T follicular helper cell (primary cell): ENCODE data around the gene MYH7.
"Not testable (repeated sequence)": the region's sequence is repeated elsewhere in the genome, so short reads cannot be mapped to it uniquely, and the experiment has no call there.

Experiments used
- DNase-seq: peaks from one replicate; pipeline ENCODE4 v3.0.0-alpha.2; 2020; ENCODE audit warnings: low read depth

Gene MYH7

DNA sequence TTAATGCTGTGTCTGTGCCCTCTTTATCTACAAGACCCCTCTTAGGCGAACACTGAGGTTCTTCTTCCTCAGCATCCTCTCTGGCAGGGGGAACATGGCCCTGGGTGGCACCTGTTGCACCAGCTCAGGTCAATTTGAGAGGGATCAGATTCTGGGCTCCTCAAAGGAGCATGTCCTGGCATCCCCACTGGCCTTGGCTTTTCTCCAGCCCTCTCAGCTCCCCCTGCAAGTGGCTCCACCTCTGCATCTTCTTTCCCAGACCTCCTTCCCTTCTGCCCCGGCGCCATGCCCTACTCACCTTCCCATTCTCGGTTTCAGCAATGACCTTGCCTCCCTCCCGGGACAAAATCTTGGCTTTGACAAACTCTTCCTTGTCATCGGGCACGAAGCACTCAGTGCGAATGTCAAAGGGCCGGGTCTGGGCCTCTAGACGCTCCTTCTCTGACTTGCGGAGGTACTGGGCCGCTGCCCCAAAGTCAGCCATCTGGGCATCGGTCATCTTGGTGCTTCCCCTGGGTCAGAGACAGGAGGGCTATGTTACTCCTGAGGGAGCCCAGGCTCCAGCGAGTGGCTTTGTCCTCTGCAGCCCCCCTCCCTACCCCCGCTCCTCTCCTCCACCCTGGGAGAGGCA is 28.6 kb downstream of the MYH7 start:
- no peak for DNase-seq

DNA sequence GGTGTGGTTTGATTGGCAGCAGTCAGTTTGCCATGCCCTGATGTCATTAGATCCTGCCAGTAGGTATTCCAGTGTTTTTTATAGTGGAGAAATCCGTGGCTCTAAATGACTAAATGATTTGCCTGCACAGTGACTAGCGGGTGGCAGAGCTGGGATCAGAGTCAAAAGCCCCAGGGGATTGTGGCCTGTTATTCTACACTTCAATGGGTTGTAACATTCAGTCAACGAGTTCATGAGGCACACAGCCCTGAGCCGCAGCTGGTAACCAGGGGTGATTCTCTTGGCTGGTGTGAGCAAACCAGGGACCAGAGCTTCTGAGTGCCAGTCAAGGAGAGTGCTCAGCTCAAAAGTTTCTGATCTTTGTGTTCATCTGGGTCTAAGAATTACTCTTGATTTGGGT is 29.2 kb downstream of the MYH7 start:
- DNase-seq: no peak

DNA sequence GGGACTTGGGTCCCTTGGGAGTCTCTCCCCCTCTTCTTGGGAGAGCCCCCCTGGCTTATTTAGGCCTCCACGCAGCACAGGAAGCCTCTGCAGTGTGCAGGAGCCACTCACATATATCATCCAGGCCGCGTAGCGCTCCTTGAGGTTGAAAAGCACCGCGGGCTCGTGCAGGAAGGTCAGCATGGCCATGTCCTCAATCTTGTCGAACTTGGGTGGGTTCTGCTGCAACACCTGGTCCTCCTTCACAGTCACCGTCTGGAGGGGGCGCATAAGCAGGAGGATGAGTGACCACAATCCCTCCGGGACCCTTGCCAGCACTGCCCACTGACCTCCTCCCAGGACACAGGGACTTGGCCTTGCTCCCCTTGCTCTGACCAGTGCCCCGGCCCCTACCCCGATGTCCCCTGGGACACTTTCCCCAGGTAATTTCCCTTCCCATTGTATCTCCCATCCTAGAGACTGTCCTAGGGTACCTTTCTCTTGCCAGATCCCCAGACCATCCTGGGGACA is 29.9 kb downstream of the MYH7 start:
- no peak for DNase-seq

DNA sequence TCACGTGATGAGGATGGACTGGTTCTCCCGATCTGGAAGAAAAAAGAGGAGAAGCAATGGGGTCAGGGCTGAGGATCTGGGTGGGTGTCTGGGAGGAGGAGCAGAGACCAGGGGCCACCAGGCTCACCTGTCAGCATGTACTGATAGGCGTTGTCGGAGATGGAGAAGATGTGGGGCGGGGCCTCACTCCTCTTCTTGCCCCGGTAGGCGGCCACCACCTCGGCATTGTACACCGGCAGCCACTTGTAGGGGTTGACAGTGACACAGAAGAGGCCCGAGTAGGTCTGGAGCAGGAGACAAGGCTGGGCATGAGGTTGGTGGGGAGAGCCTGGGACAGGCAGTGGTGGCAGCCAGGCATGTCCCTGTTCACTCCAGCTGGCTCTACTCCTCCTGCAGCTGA is 30.4 kb downstream of the MYH7 start:
- no peak for DNase-seq

DNA sequence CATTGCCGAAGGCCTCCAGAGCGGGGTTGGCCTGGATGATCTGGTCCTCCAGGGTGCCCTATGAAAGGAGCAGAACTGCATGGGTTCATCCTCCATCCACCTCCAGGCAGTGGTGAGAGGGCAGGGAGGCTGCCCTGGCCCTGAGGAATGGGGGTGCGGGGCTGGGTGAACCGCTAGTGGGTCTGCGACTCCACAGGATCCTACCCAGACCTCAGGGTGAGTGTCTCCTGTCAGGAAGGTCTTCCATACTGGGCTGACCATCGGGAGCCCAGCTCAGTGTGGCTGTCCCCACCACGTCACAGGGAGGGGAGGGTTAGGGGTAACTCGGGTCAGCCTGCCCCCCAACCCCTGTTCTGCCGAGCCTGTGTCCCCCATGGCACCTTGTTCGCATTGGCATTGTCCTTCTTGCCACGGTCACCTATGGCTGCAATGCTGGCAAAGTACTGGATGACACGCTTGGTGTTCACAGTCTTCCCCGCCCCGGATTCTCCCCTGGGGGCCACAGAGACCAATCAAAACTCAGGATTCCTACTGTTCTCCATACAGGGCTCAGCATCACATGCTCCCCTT is 31.0 kb downstream of the MYH7 start:
- DNase-seq: no peak

DNA sequence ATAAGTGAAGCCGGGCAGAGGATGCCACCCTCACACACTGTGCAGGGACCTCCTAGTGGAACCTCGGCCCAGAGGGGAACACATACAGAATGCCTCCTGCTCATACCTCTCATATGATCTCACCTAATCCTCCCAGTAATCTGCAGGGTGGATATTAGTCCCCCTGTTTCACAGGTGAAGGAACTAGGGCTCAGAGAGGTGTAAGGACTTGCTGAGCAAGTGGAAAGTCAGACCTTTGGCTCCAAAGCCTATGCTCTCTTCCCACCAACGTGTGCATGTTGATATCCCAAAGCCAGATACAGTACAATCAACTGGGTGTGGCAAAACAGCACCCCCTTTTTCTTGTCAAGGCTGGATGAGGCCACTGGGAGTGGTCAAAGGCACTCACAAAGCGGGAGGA is 31.6 kb downstream of the MYH7 start:
- no peak for DNase-seq

DNA sequence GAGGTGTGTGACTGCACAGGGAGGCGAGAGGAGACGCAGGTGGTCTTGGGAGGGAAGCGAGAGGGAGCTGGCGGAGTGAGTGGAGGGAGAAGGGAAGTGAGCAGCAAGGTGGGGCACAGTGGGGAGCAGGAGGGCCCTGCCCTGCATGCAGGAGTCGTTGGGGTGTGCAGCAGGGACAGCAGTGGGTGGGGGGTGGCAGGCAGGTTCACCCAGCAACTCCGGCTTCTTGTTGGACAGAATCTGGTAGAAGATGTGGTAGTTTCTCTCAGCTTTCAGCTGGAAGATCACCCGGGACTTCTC is 32.4 kb downstream of the MYH7 start:
- no peak for DNase-seq

DNA sequence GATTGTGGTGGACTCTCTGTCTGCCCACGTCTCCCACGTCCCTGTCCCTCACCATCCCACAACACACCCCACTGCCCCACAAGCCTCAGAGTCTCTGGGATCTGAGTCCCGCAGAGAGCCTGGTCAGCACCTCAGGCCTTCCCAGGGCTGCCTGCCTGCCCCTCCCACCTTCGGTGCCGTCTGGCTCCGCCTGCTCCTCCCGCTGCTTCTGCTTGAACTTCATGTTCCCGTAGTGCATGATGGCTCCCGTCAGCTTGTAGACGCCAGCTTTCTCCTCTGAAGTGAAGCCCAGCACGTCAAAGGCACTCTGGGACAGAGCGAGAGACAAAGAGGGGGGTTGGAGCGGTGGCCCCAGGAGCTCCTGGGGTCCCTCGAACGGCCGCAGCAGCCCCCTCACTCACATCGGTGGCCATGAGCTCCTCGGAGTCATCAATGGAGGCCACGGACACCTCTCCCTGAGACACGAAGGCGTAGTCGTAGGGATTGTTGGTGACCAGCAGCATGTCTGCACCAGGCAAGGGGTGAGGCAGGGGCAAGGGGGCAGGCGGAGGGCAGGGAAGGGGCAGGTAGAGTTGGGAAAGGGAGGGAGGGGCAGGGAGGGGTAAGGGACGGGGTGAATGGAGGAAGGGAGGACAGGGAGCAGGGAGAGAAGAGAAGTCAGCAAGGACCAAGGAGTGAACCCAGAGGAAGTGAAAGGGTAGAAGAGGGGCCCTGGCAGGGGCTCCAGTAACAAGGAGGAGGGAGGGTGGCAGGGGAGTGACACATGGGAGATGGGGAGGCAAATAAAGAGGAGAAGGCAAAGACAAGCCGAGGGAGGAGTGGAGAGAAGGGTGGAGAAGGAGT is 32.9 kb downstream of the MYH7 start:
- no peak for DNase-seq

DNA sequence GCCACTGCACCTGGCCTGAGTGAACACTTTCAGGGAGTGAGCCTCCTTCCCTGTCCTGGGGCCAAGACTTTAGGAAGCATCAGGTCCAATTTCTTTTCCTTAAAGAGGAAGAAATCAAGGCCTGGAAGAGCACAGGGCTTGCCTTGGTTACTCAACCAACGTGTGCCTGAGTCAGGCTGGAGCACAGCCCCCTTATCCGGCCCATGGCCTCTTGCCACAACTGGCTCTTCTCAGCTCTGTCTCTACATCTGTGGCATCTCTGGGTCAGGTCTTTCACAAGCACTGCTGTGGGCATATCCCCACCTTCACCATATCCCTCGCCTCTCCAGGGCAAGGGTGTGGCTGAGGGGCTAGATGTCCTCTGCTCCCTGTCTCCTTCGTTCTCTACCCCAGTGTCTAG is 34.2 kb downstream of the MYH7 start:
- DNase-seq: no peak

DNA sequence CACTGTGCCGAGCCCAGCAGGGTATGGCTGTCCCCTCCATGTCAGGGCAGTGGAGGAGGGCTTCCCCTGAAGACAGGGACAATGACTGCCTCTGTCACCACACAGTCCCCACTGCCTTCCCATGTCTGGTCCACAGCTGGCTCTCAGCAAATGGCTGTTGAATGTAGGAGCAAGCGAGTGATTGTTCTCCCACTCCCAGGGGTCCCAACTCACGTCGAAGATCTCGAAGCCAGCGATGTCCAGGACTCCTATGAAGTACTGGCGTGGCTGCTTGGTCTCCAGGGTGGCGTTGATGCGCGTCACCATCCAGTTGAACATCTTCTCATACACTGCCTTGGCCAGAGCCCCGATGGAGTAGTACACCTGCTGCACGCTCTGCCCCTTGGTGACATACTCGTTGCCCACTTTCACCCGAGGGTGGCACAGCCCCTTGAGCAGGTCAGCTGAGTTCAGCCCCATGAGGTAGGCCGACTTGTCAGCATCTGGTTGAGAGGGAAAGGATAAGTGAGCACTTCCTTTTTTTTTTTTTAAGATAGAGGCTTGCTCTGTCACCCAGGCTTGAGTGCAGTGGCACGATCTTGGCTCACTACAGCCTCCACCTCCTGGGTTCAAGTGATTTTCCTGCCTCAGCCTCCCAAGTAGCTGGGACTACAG is 34.8 kb downstream of the MYH7 start:
- DNase-seq: not testable (repeated sequence)

DNA sequence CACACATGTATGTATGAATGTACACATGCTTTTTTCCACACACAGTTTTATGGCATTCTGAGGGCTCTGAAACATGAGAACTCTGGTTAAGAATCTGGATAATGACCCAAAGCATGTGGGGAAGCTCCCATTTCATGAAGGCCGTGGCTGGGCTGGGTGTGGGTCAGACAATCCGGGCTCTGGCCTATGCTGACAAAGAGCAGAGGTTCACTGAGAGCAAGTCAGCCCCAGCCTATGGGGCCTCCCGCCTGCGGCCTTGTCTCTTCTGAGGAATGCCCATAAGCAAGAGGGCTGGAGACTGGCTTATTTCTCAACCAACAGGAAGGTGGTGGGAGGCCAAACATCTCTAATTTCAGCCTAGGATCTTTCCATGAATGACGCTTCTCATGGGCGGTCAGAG is 35.9 kb downstream of the MYH7 start:
- DNase-seq: no peak

DNA sequence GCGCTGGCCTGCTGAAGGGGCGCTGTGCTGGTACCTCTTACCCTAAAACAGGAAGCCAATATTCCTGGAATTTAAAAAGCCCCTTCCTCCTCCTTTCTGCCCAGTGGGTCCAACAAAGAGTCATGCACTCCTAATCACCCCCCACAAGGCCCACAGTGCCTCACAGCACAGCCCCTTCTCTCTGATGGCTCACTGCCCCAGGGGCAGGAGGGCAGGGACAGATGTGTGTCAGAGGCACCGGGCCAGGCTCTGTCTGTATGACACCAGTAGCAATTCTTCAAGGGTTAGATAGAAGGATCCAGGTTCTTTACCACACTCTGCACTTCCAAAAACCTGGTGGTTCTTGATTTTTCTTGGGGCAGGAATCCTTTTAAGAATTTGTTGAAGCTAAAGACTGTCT is 36.3 kb downstream of the MYH7 start:
- no peak for DNase-seq

DNA sequence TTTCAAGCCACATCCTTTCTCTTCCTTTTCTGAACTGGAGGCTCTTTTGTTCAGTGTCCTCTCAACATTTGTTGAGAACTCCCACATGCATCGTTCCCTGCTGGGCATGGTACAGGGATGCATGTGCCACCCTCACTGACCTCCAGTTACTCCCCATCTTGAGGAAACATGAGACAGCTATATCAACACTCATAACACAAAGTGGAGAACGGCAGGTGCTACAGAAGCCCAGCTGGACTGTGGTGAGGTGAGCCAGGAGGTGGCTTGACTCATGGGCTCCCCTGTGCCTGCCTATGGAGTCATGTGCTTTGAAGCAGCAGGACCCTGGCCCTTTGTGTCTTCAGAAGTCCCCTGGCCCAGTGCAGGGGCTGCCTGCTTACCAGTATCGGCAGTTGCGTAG is 37.1 kb downstream of the MYH7 start:
- no peak for DNase-seq

DNA sequence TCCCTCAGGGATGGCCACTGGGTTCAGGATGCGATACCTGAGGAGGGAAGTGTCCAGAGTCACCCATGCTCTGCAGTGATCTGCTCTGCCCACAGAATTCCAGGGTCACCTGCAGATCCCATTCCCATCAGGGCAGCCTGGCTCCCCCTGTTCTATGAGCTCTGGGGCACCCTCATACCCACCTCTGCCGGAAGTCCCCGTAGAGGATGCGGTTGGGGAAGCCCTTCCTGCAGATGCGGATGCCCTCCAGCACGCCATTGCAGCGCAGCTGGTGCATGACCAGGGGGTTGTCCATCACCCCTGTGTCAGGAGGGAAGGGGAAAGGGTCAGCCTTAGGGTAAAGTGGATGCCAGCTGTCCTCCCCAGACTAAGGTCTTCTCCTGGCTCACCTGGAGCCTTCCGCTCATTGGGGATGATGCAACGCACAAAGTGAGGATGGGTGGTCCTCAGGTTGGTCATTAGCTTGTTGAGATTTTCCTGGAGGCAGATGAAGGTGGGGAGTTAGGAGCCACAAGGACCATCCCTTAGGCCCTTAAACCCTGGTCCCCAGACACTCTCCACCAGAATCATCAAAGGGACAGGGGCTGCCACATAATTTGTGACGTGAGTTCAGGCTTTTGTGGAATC is 38.6 kb downstream of the MYH7 start:
- no peak for DNase-seq

DNA sequence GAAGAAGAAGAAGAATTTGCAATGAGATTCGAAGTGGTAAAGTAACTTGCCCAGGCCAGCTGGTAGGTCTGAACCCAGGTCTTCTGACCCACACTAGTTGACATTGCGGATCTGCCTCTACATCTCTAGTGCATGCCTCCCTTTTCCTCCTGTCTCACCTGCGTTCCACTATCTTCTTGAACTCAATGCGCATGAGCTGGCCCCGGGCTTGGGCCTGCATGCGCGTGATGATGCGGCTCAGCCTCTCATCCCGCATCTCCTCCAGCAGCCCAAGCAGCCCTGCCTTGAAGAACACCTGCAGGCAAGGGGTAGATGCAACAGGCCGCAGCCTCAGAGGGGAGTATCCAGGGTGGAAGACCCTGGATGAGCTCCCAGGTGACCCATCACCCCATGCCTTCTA is 39.3 kb downstream of the MYH7 start:
- DNase-seq: no peak

DNA sequence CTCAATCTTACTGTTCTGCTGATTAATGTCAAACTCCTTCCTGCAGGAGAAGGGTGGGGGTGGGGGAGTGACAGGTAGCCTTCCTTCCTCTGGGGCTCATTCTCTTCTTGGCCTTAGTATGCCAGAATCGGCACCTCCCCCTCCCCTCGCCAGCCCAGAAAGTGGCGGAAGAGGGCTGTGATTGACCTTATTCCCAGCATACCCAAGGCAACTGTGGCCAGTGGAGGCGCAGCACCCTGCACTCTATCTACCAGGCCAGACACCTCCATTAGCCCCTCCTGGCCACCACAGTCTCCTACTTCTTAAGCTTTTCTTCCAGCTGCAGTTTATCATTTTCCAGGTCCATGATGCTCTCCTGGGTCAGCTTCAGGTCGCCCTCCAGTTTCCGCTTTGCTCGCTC is 42.8 kb downstream of the MYH7 start:
- no peak for DNase-seq

DNA sequence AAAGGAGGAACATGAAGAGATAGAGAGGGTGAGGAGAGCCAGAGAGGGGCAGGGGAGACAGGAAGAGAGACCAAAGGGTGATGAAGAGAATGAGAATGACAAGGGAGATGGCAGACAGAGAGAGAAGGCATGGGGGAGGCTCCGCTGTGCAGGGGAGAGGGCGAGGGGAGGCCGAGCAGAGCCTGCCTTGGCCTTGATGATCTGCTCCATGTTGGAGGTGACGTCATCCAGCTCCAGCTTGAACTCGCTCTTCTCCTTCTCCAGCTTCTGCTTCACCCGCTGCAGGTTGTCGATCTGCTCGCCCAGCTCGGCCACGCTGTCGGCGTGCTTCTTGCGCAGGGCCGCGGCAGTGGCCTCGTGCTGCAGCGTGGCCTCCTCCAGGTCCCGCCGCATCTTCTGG is 45.6 kb downstream of the MYH7 start:
- not testable (repeated sequence) for DNase-seq

DNA sequence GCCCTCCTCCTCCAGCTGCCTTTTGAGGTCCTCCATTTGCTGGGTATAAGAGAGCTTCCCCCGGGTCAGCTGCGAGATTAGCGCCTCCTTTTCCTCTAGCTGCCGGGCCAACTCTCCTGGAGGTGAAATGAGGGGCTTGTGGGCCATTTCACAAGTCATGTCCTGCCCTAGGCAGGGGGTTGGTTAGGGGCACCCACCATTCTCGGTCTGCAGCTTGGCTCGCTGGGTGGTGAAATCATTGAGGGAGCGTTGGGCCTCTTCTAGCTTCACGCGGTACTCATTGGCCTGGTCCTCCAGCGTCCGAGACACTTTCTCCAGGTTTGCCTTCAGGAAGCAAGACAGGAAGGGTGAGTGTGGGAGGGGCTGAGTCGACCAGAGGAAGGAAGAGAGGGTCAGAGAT is 46.1 kb downstream of the MYH7 start:
- DNase-seq: no peak

DNA sequence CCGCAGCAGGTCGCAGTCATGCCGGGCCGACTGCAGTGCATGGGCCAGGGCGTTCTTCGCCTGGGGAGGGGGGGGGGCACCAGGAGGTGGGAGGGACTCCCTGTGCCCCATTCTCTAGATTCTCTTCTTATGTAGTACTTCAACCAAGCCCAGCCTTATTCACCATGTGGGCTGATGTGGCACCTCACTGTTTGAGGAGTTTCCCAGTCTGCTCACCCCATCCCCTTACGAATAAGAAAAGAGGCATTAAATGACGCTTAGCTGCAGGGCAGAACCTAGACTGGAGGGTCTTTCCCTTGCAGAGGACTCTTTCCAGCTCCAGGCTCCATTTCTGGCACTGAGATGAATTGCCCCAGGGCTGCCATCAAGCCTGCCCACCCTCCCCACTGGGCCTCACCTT is 46.5 kb downstream of the MYH7 start:
- no peak for DNase-seq

DNA sequence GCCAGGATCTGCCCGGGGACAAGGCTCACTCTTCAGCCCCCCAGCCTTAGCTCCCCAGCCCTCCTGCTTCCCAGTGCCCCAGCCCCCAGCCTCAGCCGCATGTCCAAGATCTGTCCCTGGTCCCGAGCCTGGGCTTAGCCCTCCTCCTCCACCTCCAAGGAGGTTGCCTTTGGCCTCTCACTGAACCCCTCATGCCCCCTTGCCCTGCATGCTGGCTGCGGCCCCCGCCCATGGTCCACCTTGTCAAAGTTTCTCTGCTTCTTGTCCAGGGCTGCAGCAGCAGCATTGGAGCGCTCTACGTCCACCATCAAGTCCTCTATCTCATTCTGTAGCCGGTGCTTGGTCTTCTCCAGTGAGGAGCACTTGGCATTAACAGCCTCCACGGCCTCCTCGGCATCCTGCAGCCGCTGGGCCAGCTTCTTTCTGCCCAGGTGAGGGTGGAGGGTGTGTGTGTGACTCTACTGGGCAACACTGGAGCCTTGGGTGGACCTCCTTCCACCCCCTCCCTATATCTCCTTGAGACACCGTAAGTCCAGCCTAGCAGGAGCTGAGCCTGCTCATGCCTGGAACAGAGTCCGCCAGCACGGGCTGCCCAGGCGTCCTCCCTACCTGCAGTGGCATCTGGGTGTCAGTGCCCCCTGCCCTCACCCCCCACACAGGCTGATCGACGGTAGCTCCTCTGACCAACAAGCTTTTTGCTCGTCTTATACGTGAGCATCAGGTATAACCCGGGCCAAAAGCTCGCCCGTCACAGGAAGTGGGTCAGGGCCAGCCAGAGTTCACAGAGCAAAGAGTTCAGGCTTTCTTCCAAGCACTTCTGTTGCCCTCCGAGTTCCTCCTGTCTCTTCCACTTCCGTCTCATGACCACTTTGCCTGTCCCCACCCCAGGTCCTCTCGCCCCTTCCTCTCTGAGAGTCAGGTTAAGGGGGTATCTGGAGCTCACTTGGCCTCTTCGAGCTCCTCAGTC is 47.3 kb downstream of the MYH7 start:
- DNase-seq: no peak

DNA sequence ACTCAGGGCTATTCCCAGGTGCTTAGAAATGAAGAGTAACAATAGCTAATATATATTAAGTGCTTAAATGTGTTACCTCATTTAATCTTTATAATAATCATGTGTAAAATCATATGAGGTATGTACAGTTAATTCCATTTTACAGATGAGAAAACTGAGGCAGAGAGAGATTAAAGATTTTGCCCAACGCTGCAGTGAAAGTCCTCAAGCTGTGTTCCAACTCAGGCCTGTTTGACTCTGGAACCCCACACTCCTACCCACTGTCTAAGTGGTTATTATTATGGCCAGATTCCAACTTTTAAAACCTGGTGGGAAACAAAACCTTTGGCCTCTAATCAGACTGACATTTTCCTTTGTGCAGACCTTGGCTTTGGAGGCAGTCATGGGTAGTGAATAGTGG is 48.5 kb downstream of the MYH7 start:
- DNase-seq: no peak
